IMR-90 (cell line): ENCODE measurements around the gene INSR. TPM values are rescaled to one million over a fixed set of nuclear protein-coding genes. Genes with fewer than 3 reads are reported as not detected.

Source experiments
- ATAC-seq: fragments of 200-7000 bp; cut with Tn5 transposase; 2 replicates; pipeline ENCODE4 v1.9.1; 2020; ENCODE audit warnings: low read depth, mild to moderate bottlenecking, moderate library complexity
- BruUV-seq: library from RNA; stranded (reverse); fragments of 400-500 nt; replicated peaks from 2 replicates; lab custom pipeline; 2021; lab: Mats Ljungman, UMichigan
- CTCF ChIA-PET: fragments of 300-600 bp; formaldehyde crosslinking; extraction: SDS; loops from one replicate; lab custom pipeline; 2021; ENCODE audit warnings: antibody characterized with exemption; lab: Yijun Ruan, JAX
- POLR2A ChIA-PET: fragments of 300-600 bp; sonication (Branson Sonifier 250); formaldehyde crosslinking; loops from one replicate; lab custom pipeline; 2022; ENCODE audit warnings: antibody characterized with exemption; ENCODE audit not compliant: unreplicated experiment; lab: Charles Lee
- DNase-seq: peaks from one replicate; pipeline ENCODE4 v3.0.0; 2013
- H2AFZ ChIP-seq: replicated peaks from 2 replicates; pipeline ENCODE3; 2013; ENCODE audit warnings: low read length, mild to moderate bottlenecking; ENCODE audit not compliant: poor library complexity
- H2AK5ac ChIP-seq: 2 replicates; pipeline ENCODE4 v1.6.1; 2013; ENCODE audit warnings: low read depth, low read length, inconsistent platforms
- H2AK9ac ChIP-seq: replicated peaks from 2 replicates; pipeline ENCODE3; 2013; ENCODE audit warnings: mild to moderate bottlenecking, low read depth, low read length, moderate library complexity; ENCODE audit not compliant: poor library complexity
- H2BK120ac ChIP-seq: 2 replicates; pipeline ENCODE4 v1.6.1; 2013; ENCODE audit warnings: low read depth, low read length, inconsistent platforms
- H2BK15ac ChIP-seq: 3 replicates; pipeline ENCODE4 v1.6.1; 2013; ENCODE audit warnings: low read depth, low read length, inconsistent platforms
- H2BK20ac ChIP-seq: 2 replicates; pipeline ENCODE4 v1.6.1; 2013; ENCODE audit warnings: low read depth, mild to moderate bottlenecking, inconsistent platforms, low read length, moderate library complexity
- H2BK5ac ChIP-seq: 2 replicates; pipeline ENCODE4 v1.6.1; 2013; ENCODE audit warnings: mild to moderate bottlenecking, low read depth, low read length, inconsistent platforms; ENCODE audit not compliant: poor library complexity, severe bottlenecking
- H3K14ac ChIP-seq: replicated peaks from 2 replicates; pipeline ENCODE4 v1.6.1; 2013; ENCODE audit warnings: low read depth, low read length, inconsistent platforms
- H3K18ac ChIP-seq: 2 replicates; pipeline ENCODE4 v1.6.1; 2013; ENCODE audit warnings: low read depth, low read length, control low read depth
- H3K23ac ChIP-seq: 2 replicates; pipeline ENCODE4 v1.6.1; 2013; ENCODE audit warnings: low read depth, low read length, inconsistent platforms
- H3K27ac ChIP-seq: 2 replicates; pipeline ENCODE4 v1.5.1; 2013; ENCODE audit warnings: mild to moderate bottlenecking, control low read depth, low read length; ENCODE audit not compliant: insufficient read depth
- H3K27me3 ChIP-seq: 2 replicates; pipeline ENCODE4 v1.6.1; 2013; ENCODE audit warnings: low read length; ENCODE audit not compliant: control insufficient read depth, insufficient read depth
- H3K36me3 ChIP-seq: 2 replicates; pipeline ENCODE4 v1.6.1; 2013; ENCODE audit warnings: low read length, mixed read lengths; ENCODE audit not compliant: control insufficient read depth, insufficient read depth
- H3K4ac ChIP-seq: 2 replicates; pipeline ENCODE4 v1.6.1; 2013; ENCODE audit warnings: low read depth, low read length, inconsistent platforms
- H3K4me1 ChIP-seq: 2 replicates; pipeline ENCODE4 v1.6.1; 2013; ENCODE audit warnings: low read length, mixed read lengths; ENCODE audit not compliant: control insufficient read depth, insufficient read depth
- H3K4me2 ChIP-seq: 2 replicates; pipeline ENCODE4 v1.6.1; 2013; ENCODE audit warnings: low read depth, mild to moderate bottlenecking, control low read depth, low read length, moderate library complexity
- H3K4me3 ChIP-seq: 2 replicates; pipeline ENCODE4 v1.5.1; 2013; ENCODE audit warnings: low read depth, mild to moderate bottlenecking, control low read depth, low read length, moderate library complexity; ENCODE audit not compliant: insufficient read depth
- H3K56ac ChIP-seq: 2 replicates; pipeline ENCODE4 v1.6.1; 2013; ENCODE audit warnings: low read length, inconsistent platforms; ENCODE audit not compliant: insufficient read depth; ENCODE audit errors: extremely low read depth
- H3K79me1 ChIP-seq, 2 experiments: 2 replicates each; pipeline ENCODE4 v1.6.1; 2013; ENCODE audit warnings: low read length in 2 of 2, inconsistent platforms in 1 of 2, low read depth in 1 of 2
- H3K9ac ChIP-seq: 2 replicates; pipeline ENCODE4 v1.6.1; 2013; ENCODE audit warnings: low read depth, low read length, control low read depth
- H3K9me1 ChIP-seq: 2 replicates; pipeline ENCODE4 v1.6.1; 2013; ENCODE audit warnings: low read length, inconsistent platforms; ENCODE audit not compliant: insufficient read depth
- H3K9me3 ChIP-seq: 2 replicates; pipeline ENCODE4 v1.6.1; 2013; ENCODE audit warnings: low read length; ENCODE audit not compliant: control insufficient read depth, insufficient read depth
- H4K20me1 ChIP-seq: 2 replicates; pipeline ENCODE4 v1.6.1; 2013; ENCODE audit warnings: low read length, inconsistent platforms; ENCODE audit not compliant: insufficient read depth
- H4K5ac ChIP-seq: 2 replicates; pipeline ENCODE4 v1.6.1; 2013; ENCODE audit warnings: mild to moderate bottlenecking, low read depth, low read length, control low read depth
- H4K8ac ChIP-seq, 2 experiments: 2 replicates each; pipeline ENCODE4 v1.6.1; 2013; ENCODE audit warnings: low read depth in 2 of 2, low read length in 2 of 2, control low read depth in 1 of 2, inconsistent platforms in 1 of 2
- H4K91ac ChIP-seq: 2 replicates; pipeline ENCODE4 v1.6.1; 2013; ENCODE audit warnings: low read depth, low read length, inconsistent platforms; ENCODE audit not compliant: insufficient read depth
- BHLHE40 ChIP-seq: fragments of 150-350 bp; IDR thresholded peaks from 2 replicates; pipeline ENCODE4 v1.6.1; 2016; ENCODE audit warnings: mild to moderate bottlenecking, low read depth, low read length
- MAZ ChIP-seq: IDR thresholded peaks from 2 replicates; pipeline ENCODE4 v1.6.1; 2012; ENCODE audit warnings: low read depth, mild to moderate bottlenecking, low read length, improper control_type of control experiment, moderate library complexity, borderline replicate concordance
- MXI1 ChIP-seq: IDR thresholded peaks from 2 replicates; pipeline ENCODE4 v1.6.1; 2012; ENCODE audit warnings: low read depth, mild to moderate bottlenecking, low read length, moderate library complexity, borderline replicate concordance
- POLR2A ChIP-seq: IDR thresholded peaks from 2 replicates; pipeline ENCODE4 v1.6.1; 2012; ENCODE audit warnings: mild to moderate bottlenecking, low read depth, low read length
- RAD21 ChIP-seq: IDR thresholded peaks from 2 replicates; pipeline ENCODE4 v1.6.1; 2012; ENCODE audit warnings: low read length, improper control_type of control experiment
- RCOR1 ChIP-seq: IDR thresholded peaks from 2 replicates; pipeline ENCODE4 v1.6.1; 2012; ENCODE audit warnings: mild to moderate bottlenecking, low read length, improper control_type of control experiment; ENCODE audit not compliant: insufficient replicate concordance
- SMC3 ChIP-seq: fragments of 150-350 bp; IDR thresholded peaks from 2 replicates; pipeline ENCODE4 v1.6.1; 2016; ENCODE audit warnings: low read depth, mild to moderate bottlenecking, antibody characterized with exemption, low read length, moderate library complexity
- WGBS, 2 experiments: methylation state at CpG; one replicate each; pipeline versions ENCODE4 v1.1.5 to v1.1.7; 2013; ENCODE audit warnings: missing lambda C conversion rate in 2 of 2; ENCODE audit not compliant: insufficient read length in 1 of 2; ENCODE audit errors: extremely low coverage in 2 of 2; 5-methylcytosine and 5-hydroxymethylcytosine counted together
- dilution Hi-C: fragments of 300-500 bp; cut with HindIII; formaldehyde crosslinking; loops from one replicate; pipeline ENCODE4 v1.14.3; 2018; ENCODE audit warnings: low sequenced_read_pairs; ENCODE audit not compliant: unreplicated experiment
- in situ Hi-C: fragments of 300-500 bp; cut with MboI; formaldehyde crosslinking; loops from 3 replicates; pipeline ENCODE4 v1.14.3; 2019; ENCODE audit warnings: low sequenced_read_pairs, inconsistent platforms, mixed read lengths
- intact Hi-C: fragments of 100-400 bp; cut with micrococcal nuclease; formaldehyde crosslinking; loops from 2 replicates; pipeline ENCODE4 v1.10.0; 2022
- polyA plus RNA-seq, 3 experiments: library from polyadenylated mRNA; depleted of rRNA; stranded (reverse); fragments of >200 nt; gene quantifications; 2 replicates each; pipeline ENCODE4 v1.2.3, GENCODE V29; 2012; ENCODE audit warnings: low replicate concordance in 1 of 3
- total RNA-seq: library from RNA; depleted of rRNA; stranded (reverse); fragments of >200 nt; gene quantifications from 2 replicates; pipeline ENCODE4 v1.2.3, GENCODE V29; 2012

INSR gene
- total and polyA plus RNA-seq, 2 of the 4 experiments (the other 2 are of a cell fraction) = 2.8 to 7.9 TPM

DNA sequence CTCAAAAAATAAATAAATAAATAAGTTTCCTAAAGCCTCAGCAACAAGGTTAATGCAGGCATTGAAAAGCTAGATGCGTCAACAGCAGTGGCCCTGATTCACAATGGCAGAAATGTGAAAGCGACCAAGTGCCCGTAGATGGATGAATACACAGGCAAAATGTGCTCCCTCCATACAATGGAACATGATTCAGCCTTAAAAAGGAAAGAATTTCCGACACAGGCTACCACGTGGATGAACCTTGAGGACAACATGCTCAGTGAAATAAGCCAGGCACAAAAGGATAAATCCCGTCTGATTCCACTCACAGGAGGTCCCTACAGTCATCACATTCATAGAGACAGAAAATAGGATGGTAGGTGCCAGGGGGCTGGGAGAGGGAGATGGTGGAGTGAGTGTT is 31.7 kb downstream of the INSR start:
- in situ Hi-C loops = no loop called here
- Histone ChIP-seq H2AFZ (no peak overlapping the region), H3K4me3 (no peak overlapping the region), H2BK20ac (no peak overlapping the region), H2BK15ac (no peak overlapping the region), H4K91ac (no peak overlapping the region), H4K5ac (no peak overlapping the region), H3K18ac (no peak overlapping the region), H3K9ac (no peak overlapping the region), H3K9me3 (peaks cover 6% of the 10 kb centered on the region; the same call in 1 of the 2 replicates), H3K4ac (no peak overlapping the region), H3K56ac (no peak overlapping the region), H2BK120ac (no peak overlapping the region), H2AK9ac (no peak overlapping the region), H2AK5ac (no peak overlapping the region), H3K4me2 (no peak overlapping the region), H3K9me1 (no peaks in the 10 kb centered on the region), H2BK5ac (no peak overlapping the region), H4K20me1 (no peaks in the 10 kb centered on the region), H3K27me3 (no peaks in the 10 kb centered on the region), H3K79me1 (no peaks in the 10 kb centered on the region), H3K14ac (no peak overlapping the region), H3K27ac (no peak overlapping the region), H4K8ac (no peak overlapping the region), H3K36me3 (peaks cover 7% of the 10 kb centered on the region), H3K23ac (no peak overlapping the region), H3K4me1 (peaks cover 2% of the 10 kb centered on the region; the same call in 1 of the 2 replicates)
- ChIA-PET CTCF (no interaction called here), POLR2A (no interaction called here)
- no TSS peak for BruUV-seq
- intact Hi-C loops = no loop called here
- no peak for DNase-seq
- ATAC-seq = no peak
- no CpG with 5 or more reads among the region's 6 CpGs for WGBS, 2 experiments
- dilution Hi-C loops = no loop called here
- TF ChIP-seq POLR2A (no peak), MAZ (no peak), SMC3 (no peak), MXI1 (no peak), RCOR1 (no peak), BHLHE40 (no peak), RAD21 (no peak)
